Tibial artery (tissue), 4 donors: Measurements from ENCODE around the gene CTF1.

Experiments used
- DNase-seq, 2 donors: peaks; one replicate each; pipeline ENCODE4 v3.0.0-alpha.2; 2019
- H3K27ac ChIP-seq, 2 donors: fragments of 200-600 bp; sonication (generic) in 1 of 2; 1 replicate in 1 of 2; 2 replicates in 1 of 2; pipeline ENCODE4 v1.5.1; 2018 to 2019; ENCODE audit warnings: mild to moderate bottlenecking in 1 of 2
- H3K27me3 ChIP-seq, 2 donors: fragments of 200-600 bp; sonication (generic) in 1 of 2; one replicate each; pipeline versions ENCODE4 v1.5.1 to v1.6.0; 2016 to 2019
- H3K36me3 ChIP-seq, 3 donors: fragments of 200-600 bp; sonication (generic) in 2 of 3; one replicate each; pipeline ENCODE4 v1.5.1; 2016 to 2019; ENCODE audit warnings: mild to moderate bottlenecking in 2 of 3
- H3K4me1 ChIP-seq, 4 donors: fragments of 200-600 bp; sonication (generic) in 2 of 4; 1 replicate in 3 of 4; 2 replicates in 1 of 4; pipeline ENCODE4 v1.5.1; 2016 to 2019
- H3K4me3 ChIP-seq, 2 donors: fragments of 200-600 bp; sonication (generic) in 1 of 2; 1 replicate in 1 of 2; 2 replicates in 1 of 2; pipeline ENCODE4 v1.5.1; 2018 to 2019; ENCODE audit warnings: mild to moderate bottlenecking in 2 of 2
- H3K9me3 ChIP-seq, 3 donors: fragments of 200-600 bp; sonication (generic) in 1 of 3; one replicate each; pipeline ENCODE4 v1.5.1; 2016 to 2019
- intact Hi-C: fragments of 100-400 bp; cut with DNase I; formaldehyde crosslinking; loops from one replicate; pipeline ENCODE4 v1.15.0; 2023; ENCODE audit warnings: low total_unique reads
- TF ChIP-seq, protein P1 (sequence below), 2 experiments: fragments of 200-600 bp in 1 of 2; fragments of 450-650 bp in 1 of 2; IDR thresholded peaks; one replicate each; pipeline ENCODE4 v1.5.1; 2017 to 2019; ENCODE audit warnings: antibody characterized with exemption in 2 of 2, mild to moderate bottlenecking in 1 of 2, moderate library complexity in 1 of 2

The CTF1 gene

DNA sequence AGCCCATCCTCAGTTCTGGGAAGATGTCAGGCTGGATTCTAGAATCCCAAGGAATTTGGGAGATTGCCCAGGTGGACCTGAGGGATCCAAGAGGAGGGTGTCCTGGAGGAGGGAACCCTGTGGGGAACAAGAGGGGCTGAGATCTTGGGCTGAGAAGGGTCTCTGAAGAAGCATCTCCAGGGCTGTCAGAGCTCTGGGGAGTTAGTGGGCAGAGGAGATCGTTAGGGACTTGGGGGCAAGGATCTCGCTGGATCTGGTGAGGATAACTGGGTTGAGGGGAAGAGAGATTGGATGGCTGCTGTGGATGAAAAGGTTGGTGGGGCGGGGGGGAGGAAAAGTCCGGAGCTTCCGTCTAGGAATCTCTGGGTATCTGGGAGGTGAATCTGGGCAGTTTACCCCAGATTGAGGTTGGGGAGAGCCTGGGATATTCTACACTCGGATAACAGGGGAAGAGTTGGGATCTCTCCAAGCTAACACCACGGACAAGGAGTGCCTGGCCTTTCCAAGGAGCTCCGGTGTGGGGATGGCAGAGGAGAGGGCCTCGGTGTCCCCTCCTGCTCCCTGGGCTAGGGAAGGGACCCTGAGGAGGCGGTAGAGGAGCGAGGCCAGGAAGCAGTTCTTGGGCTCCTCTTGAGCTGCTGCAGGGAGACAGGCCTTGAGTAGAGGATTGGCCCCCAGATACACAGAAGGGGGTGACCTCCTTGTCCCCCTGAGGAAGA lies 28.7 kb downstream of the CTF1 start:
- peak overlapping the region; percentile 89 to 98 for H3K27ac ChIP-seq
- H3K9me3 ChIP-seq = no peaks in the 10 kb centered on the region
- DNase-seq = no peak
- peaks cover 0 to 41% (median 6%) of the 10 kb centered on the region in 3 donors for H3K36me3 ChIP-seq
- H3K27me3 ChIP-seq = no peaks in the 10 kb centered on the region
- peaks cover 0 to 38% (median 22%) of the 10 kb centered on the region in 4 donors for H3K4me1 ChIP-seq
- peak overlapping the region; percentile 82 to 97 for H3K4me3 ChIP-seq
- intact Hi-C loops = loop anchor here (5.0 kb wide), 1 partner anchor 83 kb away; no protein-coding TSS in a partner anchor
- TF ChIP-seq, protein P1, sequence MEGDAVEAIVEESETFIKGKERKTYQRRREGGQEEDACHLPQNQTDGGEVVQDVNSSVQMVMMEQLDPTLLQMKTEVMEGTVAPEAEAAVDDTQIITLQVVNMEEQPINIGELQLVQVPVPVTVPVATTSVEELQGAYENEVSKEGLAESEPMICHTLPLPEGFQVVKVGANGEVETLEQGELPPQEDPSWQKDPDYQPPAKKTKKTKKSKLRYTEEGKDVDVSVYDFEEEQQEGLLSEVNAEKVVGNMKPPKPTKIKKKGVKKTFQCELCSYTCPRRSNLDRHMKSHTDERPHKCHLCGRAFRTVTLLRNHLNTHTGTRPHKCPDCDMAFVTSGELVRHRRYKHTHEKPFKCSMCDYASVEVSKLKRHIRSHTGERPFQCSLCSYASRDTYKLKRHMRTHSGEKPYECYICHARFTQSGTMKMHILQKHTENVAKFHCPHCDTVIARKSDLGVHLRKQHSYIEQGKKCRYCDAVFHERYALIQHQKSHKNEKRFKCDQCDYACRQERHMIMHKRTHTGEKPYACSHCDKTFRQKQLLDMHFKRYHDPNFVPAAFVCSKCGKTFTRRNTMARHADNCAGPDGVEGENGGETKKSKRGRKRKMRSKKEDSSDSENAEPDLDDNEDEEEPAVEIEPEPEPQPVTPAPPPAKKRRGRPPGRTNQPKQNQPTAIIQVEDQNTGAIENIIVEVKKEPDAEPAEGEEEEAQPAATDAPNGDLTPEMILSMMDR (IDR thresholded peaks at IDR 0.05) = no peak

DNA sequence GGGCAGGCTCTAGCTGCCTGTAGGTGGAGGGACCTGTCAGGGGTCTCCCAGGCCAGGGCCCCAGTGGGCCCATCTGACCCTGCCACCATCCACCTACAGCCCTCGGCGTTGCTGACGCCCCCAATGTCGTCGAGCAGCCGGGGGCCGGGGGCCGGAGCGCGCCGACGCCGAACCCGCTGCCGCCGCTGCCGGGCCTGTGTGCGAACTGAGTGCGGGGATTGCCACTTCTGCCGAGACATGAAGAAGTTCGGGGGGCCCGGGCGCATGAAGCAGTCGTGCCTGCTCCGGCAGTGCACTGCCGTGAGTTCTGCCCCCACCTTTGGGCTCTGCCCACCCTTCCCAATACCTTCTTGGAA lies 29.2 kb downstream of the CTF1 start:
- Histone ChIP-seq H3K4me1 (peaks cover 0 to 38% (median 22%) of the 10 kb centered on the region in 4 donors), H3K27me3 (no peaks in the 10 kb centered on the region), H3K36me3 (peaks cover 4 to 46% (median 12%) of the 10 kb centered on the region in 3 donors), H3K27ac (peak overlapping the region in 1 of 2 donors; percentile 98), H3K9me3 (no peaks in the 10 kb centered on the region), H3K4me3 (no peak overlapping the region)
- DNase-seq = no peak
- intact Hi-C loops = no loop called here
- TF ChIP-seq, protein P1 (IDR thresholded peaks at IDR 0.05) = no peak

- no peak overlapping the region for H3K27ac ChIP-seq
- H3K27me3 ChIP-seq = no peaks in the 10 kb centered on the region
- H3K9me3 ChIP-seq = no peaks in the 10 kb centered on the region
- TF ChIP-seq, protein P1 (IDR thresholded peaks at IDR 0.05) = no peak
- intact Hi-C loops = no loop called here
- peaks cover 0 to 37% (median 20%) of the 10 kb centered on the region in 4 donors for H3K4me1 ChIP-seq
- no peak for DNase-seq
- peaks cover 7 to 52% (median 18%) of the 10 kb centered on the region in 3 donors for H3K36me3 ChIP-seq
- no peak overlapping the region for H3K4me3 ChIP-seq
Observed at GRCh38 chr16:30925995-30926811, 29.8 kb downstream of the CTF1 start.

- peaks cover 0 to 33% (median 16%) of the 10 kb centered on the region in 4 donors for H3K4me1 ChIP-seq
- H3K9me3 ChIP-seq = no peaks in the 10 kb centered on the region
- no peak overlapping the region for H3K4me3 ChIP-seq
- DNase-seq = no peak
- no peaks in the 10 kb centered on the region for H3K27me3 ChIP-seq
- intact Hi-C loops = no loop called here
- peaks cover 7 to 62% (median 27%) of the 10 kb centered on the region in 3 donors for H3K36me3 ChIP-seq
- TF ChIP-seq, protein P1 (IDR thresholded peaks at IDR 0.05) = no peak
- peak overlapping the region in 1 of 2 donors; percentile 43 for H3K27ac ChIP-seq
Observed at GRCh38 chr16:30926937-30927788, 30.7 kb downstream of the CTF1 start.

DNA sequence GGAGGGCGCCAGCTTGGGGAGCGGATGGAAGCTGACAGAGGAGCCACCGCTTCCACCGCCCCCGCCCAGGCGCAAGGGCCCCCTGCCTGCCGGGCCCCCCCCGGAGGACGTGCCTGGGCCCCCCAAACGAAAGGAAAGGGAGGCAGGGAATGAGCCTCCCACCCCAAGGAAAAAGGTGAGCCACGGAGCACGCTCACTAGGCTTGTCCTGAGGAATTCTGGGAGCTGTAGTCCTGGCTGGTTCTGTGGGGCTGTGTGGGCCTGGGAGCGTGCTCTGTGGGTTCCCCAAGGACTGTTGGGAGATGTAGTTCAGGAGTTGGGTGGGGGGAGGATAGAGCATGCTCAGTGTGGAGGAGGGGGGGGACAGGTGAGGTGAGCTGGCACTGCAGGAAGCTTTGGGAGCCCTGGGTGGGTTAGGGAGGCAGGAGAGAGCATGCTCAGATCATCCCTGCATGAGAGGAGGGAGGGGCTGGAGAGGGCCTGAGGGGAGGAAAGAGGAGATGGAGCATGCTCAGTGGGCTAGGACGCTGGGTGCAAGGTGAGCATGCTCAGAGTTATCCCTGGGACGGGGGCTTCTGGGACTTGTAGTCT lies 31.5 kb downstream of the CTF1 start:
- TF ChIP-seq, protein P1 (IDR thresholded peaks at IDR 0.05) = no peak
- H3K36me3 ChIP-seq = peaks cover 7 to 69% (median 34%) of the 10 kb centered on the region in 3 donors
- no peak for DNase-seq
- H3K27me3 ChIP-seq = no peaks in the 10 kb centered on the region
- peak overlapping the region in 1 of 2 donors; percentile 43 for H3K27ac ChIP-seq
- peaks cover 0 to 33% (median 16%) of the 10 kb centered on the region in 4 donors for H3K4me1 ChIP-seq
- intact Hi-C loops = no loop called here
- no peaks in the 10 kb centered on the region for H3K9me3 ChIP-seq
- no peak overlapping the region for H3K4me3 ChIP-seq
